Stomach (tissue), 4 donors: ENCODE results near the gene MOV10L1.

Experiments
- CTCF ChIP-seq, 7 experiments: fragments of 450-650 bp in 4 of 7; fragments of 200-600 bp in 3 of 7; sonication (generic) in 3 of 7; IDR thresholded peaks; one replicate each; pipeline ENCODE4 v1.5.1; 2016 to 2019; ENCODE audit warnings: antibody characterized with exemption in 7 of 7, control low read depth in 2 of 7, mild to moderate bottlenecking in 1 of 7
- EP300 ChIP-seq: sonication (generic); formaldehyde crosslinking; IDR thresholded peaks from one replicate; pipeline ENCODE4 v1.6.1; 2017; ENCODE audit warnings: antibody characterized with exemption
- POLR2A ChIP-seq, 4 donors: fragments of 450-650 bp; IDR thresholded peaks; one replicate each; pipeline ENCODE4 v1.6.1; 2016; ENCODE audit warnings: antibody characterized with exemption in 4 of 4, control low read depth in 2 of 4, mild to moderate bottlenecking in 1 of 4, moderate library complexity in 1 of 4
- POLR2AphosphoS5 ChIP-seq, 3 donors: sonication (generic); formaldehyde crosslinking; IDR thresholded peaks; one replicate each; pipeline ENCODE4 v1.6.1; 2016; ENCODE audit warnings: antibody characterized with exemption in 3 of 3

GRCh38 chr22:50153756-50154140 is 63.9 kb downstream of the MOV10L1 start:
- TF ChIP-seq POLR2AphosphoS5 (IDR thresholded peaks at IDR 0.05) (no peak), CTCF (IDR thresholded peaks at IDR 0.05) (no peak), POLR2A (IDR thresholded peaks at IDR 0.05) (no peak), EP300 (no peak)
